GM03348 (cell line): Measurements from ENCODE around the gene NELFA.

ENCODE experiments used
- DNase-seq: peaks from one replicate; pipeline ENCODE4 v3.0.0; 2012; ENCODE audit warnings: low spot score

NELFA gene

DNA sequence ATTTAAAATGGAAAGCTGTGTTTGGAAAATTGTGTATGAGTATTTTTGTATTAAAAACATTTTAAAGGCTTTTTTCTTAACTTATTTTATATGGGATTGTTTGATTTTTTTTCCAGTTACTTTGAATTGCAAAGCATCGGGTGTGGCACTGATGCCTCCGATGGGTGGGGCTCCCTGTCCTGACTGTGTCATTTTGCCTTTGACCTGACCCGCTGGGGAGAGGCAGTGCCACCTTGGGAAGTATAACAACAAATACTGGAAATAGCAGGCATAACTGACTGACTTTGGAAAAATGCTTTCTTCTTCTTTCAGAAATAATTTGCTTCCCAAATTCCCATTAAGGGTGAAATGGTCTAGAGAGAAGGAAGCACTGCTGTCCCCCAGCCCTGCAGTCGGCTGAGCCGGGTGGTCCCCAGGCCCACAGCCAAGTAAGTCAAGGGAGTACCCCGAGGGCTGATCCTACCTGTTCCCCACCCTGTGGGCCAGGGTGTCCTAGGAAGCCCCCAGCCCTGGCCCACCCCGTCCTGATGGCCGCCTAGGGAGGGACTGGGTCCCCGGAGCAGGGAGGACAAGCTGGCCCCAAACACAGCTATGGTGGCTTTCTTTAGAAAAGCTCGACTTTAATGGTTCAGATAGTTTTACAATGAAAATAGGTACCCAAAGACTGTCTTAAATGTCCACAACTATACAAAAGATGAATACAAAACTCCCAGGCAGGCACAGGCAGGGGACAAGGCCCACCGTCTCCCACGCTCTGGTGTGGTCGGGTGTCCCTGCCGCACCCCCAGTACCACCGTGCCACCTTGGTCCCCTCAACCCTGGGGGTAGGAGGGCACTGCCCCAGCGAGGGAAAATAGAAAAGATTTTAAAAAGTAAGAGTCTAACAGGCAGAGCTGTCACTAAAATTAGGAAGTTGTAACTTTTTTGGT is 26.4 kb downstream of the NELFA start:
- DNase-seq: no peak

DNA sequence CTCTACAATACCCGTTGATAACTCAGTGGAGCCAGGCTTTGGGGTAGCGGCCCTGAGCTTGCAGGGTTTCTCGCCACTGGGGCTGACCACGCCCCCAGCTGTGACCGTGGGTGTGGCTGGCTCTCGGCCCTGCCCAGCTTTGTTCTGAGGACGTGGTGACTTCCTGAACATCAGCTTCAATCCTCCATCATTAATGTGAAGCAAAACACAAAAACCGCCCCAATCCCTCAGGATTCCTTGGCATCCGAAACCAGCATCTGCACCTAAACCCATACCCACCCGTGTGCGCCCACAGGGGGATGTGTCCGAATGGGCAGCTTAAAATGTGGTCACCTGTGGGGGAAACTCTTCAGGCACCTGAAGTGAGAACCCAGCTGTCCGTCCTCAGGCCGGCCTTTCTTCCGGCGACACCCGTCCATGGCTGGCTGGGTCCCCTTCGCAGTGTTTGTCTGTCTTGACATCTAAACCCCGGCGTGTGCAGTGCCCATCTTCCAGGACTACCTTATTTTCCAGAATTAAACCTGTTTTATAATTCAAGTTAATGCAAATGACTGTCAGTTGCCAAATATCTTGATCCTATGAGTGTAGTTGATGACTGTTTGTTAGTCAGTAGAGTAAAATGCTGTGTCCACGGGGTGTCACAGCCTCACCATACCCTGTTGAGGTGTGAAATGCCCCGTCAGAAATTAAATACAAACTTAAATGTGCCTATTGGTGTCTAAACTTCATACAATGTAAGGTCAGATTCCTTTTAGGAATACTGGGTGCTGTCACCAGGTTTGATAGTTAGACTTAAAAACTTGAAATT is 27.3 kb downstream of the NELFA start:
- DNase-seq: peak; percentile 49

DNA sequence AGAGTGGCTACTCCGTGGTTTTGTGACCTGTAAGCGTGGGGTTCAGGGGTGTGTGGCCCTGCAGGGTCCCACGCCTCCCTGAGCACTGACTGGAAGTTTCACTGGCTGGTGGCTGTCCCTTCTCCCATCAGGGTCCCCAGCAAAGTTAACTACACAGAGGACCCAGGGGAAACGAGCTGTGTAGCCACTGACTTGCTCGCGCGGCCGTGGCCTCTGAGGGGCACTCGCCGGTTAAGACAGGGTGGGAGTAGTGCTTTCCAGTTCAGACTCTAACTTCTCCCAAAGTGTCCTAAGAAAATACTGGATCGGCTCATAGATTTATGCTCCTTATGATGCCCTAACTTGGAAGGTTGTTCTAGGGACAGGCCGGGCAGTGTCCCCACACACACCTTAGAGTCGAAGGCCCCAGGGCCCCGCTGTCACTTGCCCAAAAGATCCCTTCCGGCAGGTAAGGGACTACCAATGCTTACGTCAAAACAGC is 28.2 kb downstream of the NELFA start:
- DNase-seq: no peak

DNA sequence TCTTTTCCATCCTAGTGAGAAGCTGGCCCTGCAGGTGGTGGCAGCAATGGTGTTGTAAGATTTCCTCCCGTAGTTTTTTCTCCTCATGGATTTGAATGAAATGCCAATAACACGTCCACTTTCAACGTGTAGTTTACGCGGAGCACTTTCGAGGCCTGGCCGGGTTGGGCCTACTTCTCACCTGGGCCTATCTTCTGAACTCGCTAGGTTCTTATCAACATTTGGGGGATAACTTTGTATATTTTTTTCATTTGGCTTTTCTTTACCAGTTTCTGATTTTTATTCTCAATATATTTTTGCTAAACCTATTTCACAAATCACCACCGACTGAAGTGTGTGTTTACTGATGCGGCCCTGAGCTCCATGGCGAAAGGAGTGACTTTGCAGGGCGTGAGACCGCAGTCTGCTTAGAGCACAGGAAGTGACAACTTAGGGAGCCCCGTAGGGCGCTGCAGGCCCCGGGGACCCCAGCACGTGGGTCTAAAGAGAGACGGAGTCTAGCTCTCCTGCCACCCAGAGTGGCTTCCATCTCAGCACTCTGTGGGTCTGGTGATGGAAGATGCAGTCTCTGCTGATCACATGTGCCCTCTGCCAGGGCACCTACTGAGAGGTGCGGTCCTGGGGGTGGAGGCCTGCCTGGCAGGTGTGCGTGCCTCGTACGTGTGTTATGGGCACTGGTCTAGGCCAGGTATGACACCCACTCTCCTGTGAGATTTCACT is 29.1 kb downstream of the NELFA start:
- DNase-seq: no peak

DNA sequence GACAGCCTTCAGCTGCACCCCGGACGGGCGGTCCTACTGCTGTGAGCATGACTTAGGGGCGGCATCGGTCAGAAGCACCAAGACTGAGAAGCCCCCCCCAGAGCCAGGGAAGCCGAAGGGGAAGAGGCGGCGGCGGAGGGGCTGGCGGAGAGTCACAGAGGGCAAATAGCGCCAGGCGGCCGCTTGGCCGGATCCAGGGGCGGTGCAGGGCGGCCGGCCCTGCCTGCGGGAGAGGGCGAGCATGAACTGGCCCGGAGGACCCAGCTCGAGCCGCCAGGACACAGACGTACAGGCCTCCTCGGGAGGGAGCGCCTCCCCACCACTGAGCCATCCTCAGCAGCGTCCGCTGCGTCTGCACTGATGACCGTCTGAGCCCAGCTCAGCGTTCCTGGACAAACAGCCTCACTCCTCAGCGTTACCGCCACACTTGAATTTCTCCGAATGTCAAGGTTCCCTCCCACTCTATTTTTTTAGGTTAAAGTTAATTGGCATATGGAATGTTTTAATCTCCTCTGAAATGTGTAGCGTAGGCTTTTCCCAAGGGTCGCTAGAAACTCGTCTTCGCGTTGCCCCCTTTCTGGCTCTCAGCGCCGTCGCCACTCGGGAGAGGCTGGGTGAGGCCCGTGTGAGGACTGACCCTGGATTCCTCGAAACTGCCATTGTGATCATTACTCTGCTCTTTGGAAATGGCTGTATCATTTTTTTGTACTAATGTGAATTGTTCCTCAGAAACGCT is 29.9 kb downstream of the NELFA start:
- DNase-seq: no peak

DNA sequence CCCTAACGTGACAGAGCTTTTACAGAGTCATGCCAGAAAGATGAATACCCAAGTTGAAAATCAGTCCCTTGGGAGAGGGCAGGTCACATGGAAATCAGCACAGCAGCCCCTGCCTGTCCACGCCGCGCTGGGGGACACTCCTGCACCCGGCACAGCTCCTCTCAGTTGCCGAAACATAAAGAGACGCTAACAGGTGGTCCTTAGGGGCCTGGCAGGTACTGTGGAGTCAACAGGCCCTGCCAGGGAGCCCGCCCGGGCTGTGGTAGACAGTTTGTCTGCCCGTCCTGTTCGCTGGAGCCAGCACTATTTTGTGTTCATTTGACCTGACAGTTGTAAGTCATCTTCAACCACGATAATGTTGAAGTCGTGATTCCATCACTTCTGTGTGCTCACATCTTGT is 30.5 kb downstream of the NELFA start:
- no peak for DNase-seq

DNA sequence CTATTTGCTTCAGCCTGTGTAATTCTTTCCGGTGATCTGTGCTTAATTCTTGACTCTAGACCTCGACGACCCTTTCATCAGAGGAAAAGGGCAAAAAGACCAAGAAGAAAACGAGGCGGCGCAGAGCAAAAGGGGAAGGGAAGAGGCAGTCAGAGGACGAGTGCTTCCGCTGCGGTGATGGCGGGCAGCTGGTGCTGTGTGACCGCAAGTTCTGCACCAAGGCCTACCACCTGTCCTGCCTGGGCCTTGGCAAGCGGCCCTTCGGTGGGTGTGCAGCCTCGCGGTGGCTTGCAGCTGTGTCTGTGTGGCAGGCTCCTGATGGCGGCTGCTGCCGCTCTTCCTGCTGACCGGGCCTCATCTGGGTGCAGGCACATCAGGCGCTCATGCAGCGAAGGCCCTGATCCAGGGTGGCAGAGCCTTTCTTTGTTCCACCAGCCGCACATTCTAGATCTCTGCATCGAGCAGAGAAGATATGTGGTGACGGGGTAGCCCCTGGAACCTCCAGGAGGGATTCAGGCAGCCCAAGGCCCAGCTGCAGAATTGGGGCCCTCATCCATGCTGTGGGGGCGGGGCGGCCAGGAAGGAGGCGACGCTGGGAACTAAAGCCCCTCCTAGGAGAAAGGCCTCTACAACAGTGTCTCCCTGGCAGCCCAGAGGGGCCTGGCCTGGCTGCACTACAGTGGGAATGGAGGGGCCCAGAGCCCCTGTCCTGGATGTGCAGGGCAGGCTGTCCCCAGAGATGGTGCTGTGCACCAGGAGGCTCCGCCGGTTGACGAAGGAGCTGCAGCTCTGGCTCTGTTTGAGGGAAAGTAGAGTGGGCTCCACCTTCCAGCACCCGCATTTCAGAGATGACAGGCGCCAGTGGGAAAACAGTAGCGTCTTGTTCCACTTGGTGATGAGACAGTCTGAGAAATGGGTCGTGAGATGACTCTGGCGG is 32.1 kb downstream of the NELFA start:
- DNase-seq: no peak

DNA sequence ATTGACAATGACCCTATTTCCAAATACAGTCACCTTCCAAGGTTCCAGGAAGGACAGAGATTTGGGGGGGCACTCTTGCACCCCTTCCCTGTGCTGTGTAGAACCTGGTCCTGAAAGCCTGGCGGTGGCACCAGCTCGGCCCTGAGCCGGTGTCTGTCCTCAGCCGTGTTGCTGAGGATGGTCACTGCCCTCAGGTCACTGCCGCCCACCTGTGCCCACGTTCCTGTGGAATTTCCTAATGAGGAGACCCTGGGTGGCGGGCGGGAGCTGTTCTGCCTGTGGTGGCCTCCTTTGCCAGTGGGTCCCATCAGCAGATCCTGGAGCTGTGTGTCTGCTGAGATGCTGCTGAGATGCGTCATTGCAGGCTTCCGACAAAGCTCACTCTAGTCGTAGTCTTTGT is 32.9 kb downstream of the NELFA start:
- no peak for DNase-seq

DNA sequence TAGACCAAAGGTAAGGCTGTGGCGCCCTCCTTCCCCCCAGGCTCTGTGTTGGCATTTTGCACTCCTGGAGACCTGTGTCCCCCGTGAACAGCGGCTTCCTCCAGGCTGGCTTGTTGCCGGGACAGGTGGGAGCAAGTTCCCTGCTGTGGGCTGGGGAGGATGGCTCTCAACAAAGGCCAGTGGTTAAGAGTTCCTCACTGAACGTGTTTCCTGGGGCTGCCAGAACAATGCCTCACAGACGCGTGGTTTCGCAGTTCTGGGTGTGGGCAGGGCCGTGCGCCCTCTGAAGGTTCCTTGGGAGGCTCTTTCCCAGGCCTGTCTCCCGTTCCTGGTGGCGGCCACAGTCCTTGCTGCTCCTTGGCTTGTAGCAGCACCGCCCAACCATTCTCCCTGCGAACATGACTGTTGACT is 33.4 kb downstream of the NELFA start:
- DNase-seq: no peak

DNA sequence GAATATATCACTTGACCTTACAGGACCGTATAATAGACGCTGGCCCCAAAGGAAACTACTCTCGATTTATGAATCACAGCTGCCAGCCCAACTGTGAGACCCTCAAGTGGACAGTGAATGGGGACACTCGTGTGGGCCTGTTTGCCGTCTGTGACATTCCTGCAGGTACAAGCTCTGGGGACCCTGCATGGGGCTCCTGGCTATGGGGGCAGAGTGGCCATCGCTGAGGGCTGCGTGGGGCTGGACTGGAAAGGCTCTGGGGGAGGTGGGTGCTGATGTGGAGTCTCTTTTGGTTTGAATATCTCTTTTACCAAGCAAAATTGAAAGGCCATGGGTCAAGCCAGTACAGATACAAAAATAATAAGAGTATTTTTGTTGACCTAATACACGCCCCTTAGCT is 33.9 kb downstream of the NELFA start:
- no peak for DNase-seq

DNA sequence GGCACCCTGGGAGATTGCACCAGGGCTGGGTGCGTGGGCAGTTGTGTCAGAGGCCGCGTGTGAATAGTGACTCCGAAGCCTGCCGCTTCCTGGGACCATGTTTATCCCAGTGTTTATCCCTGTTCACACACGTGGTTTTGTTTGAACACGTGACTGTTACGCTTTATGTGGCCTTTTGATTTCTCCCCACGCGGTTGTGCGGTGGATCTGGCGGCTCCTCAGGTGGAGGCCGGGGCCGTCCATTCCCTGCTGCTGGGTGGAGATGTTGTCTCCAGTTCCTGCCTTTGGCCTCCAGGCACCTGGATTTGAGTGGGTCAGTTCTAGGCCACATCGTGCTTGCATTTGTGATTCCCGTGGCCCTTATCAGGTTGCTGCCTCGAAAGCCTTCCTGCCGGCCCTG is 35.1 kb downstream of the NELFA start:
- DNase-seq: no peak

DNA sequence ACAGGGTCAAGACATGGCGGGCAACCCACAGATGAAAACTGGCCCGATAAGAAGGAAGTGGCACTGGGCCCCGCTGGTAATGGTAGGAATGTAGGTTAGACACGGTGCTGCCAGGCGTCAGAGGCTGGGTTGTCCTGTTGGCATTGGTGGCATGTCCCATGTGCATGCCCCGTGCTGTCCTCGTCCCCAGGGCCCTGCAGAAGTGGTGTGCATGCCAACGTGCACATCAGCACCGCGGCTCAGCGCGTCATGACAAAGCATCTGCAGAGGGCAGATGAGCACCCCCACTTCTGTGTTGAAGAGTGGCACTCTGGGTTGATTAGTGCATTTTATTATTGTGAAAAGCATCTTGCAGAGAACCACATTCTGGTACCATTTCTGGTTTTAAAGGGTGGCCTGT is 35.6 kb downstream of the NELFA start:
- DNase-seq: no peak

DNA sequence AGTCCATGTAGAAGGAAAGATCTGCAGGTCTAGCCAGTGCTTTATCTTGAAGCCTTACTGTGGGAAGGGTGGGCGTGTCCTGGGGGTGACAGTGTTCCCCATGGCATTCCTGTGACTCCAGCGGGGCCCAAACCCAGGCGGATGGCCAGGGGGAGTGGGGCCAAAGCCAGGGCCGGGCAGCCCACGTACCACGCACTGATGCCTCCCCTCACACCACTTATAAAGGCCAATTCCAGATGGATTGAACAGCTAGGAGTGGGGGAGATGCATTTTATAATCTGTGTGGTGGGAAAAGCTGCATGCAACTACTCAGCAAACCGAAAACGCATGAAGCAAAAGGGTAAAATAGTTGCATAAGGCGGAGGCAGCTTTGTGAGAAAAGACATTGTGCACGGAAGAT is 36.4 kb downstream of the NELFA start:
- DNase-seq: no peak

DNA sequence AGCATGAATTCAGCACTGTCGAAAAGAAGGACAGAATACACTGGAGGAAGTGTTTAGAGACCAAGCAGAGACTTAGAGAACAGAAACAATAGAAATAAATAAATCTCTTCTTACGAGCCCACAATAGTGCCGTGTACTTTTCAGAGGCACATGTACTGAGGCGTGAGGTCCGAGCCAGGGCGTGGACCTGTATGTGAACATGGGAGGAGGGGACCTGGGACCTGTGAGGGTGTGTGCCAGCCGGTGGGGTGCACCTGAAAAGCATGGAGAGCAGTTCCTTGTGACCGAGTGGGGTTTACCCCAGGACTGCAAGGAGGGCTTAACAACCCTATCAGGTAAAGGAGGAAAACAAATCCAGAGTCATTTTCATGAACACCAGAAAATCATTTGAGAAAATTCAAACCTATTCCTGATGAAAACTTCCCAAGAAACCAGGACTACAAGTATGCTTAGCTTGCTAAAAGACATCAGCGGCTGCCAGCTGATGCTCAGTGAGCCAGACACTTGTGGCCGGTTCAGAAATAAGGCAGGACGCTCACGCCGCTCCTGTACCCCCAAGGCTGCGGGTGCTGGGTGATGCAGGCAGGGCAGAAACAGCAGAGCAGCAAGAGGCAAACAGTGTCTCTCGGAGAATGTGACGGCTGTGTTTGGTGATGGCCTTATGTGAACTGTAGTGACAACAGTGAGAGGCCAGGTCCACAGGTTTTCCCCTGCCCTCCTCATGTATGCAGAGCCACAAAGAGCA is 37.1 kb downstream of the NELFA start:
- DNase-seq: no peak

DNA sequence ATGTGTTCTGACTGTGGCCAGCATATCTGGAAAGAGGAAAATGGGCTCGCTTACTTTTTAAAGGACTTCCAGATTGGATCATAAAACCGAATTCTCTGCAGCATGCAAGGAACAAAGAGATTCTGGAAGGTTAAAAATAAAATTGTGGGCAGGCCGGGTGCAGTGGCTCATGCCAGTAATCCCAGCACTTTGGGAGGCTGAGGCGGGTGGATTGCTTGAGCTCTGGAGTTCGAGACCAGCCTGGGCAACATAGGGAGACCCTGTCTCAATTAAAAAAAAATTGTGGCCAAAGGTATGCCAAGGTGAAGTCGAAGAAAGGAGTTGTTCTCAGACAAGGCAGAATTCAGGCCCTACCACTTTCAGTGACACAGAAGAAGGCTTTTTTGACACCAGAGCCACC is 37.8 kb downstream of the NELFA start:
- DNase-seq: no peak

DNA sequence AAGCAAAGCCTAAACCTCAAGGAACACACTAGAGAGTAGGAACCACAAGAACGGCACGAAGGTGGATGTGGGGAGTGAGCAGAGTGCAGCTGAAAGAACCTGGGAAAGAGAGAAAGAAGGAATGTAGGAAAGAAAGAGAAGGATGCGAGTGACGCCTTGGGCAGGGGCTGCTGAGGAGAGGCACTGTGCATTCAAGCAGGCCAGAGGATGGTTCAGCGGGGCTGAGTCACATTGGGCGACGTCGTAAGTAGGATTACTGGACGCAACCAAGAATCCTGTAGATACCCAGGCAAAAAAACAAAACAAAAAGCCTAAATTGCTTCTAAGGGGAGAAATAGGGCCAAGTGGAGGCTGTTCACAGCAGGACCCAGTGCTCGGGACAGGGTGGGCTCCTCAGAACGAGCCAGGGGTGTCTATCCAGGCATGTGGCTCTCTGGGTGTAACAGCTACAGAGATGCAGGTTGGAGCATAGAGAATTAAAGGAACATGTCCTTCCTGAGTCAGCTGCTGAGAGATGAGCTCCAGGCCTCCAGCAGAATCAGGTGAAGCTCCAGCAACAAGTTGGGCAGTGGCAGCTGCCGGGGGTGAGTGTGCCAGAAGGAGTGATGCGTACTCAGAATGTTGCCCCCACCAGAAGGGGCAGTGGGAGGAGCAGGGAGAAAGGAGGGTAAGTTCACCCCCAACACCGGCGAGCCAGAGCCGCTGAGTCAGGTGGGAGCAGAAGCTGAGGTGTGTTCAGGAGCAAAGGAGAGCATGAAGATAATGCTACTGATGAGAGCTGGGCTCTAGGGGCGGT is 38.6 kb downstream of the NELFA start:
- no peak for DNase-seq

DNA sequence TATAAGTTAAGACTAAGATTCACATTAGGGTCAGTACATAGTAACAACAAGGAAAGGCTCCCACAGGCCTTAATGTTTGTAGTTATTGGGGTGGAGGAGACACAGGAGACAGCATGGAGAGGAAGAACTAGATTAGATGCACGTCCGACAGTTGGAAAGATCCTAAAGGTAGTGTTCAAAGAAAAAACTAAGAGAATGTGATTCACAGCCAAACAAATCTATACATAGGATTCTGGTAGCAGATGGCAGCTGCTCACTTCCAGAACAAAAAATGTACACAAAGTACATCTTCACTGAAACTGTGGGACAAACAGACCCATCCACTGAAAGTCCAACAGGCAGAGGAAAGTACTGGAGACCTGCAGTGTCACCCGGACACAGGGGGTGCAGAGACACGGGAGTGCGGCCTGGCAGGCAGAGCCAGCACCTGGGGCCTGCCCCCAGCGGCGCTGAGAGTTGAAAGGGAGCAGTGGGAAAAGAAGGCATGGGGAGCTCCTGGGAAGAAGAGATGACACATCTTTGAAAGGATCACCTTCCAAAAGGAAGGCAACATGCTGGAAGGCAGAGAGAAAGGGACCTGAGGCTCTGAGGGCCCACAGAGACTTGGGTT is 40.0 kb downstream of the NELFA start:
- no peak for DNase-seq

DNA sequence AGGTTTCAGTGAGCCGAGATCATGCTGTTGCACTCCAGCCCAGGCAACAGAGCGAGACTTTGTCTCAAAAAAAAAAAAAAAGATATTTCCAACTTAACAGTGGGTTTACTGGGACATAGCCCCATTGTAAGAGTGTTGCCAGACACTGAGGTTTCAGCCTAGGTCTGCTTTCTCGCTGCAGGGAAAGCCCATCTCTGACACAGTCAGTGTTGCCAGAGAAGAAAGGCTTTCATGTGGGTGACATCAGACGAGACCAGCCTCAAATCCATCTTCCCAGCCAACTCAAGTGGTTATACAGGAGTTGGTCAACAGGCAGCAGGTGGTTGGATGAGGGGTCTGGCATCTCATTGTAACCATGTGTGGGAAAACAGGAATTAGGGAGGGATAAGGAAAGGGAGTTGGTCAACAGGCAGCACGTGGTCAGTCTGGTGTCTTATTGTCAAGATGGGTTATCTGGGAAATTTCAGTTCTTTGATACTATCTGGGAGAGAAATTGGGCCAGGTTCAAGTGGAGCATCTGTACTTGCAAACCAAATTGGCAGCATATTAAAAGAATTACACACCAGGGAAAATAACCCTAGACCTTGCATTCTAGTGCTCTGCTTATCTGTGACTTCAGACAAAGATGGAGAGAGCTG is 41.1 kb downstream of the NELFA start:
- no peak for DNase-seq
